Fibroblast of pulmonary artery (primary cell): ENCODE data around the gene BRIX1.
"Not testable (repeated sequence)": the region's sequence is repeated elsewhere in the genome, so short reads cannot be mapped to it uniquely, and the experiment has no call there.

Source experiments
- DNase-seq: peaks from one replicate; pipeline ENCODE4 v3.0.0-alpha.2; 2010; ENCODE audit warnings: low read depth
- H3K4me3 ChIP-seq: replicated peaks from 2 replicates; pipeline ENCODE4 v1.5.1; 2011; ENCODE audit warnings: low read depth, mild to moderate bottlenecking, control low read depth, low read length, moderate library complexity
- CTCF ChIP-seq: IDR thresholded peaks from 2 replicates; pipeline ENCODE4 v1.5.1; 2011; ENCODE audit warnings: mild to moderate bottlenecking, control low read depth, low read length, inconsistent platforms; ENCODE audit errors: missing control alignments

Gene BRIX1

GRCh38 chr5:34970552-34970951, 55.0 kb downstream of the BRIX1 start:
- no peak overlapping the region for H3K4me3 ChIP-seq
- DNase-seq = no peak
- no peak for TF ChIP-seq CTCF

- not testable (repeated sequence) for H3K4me3 ChIP-seq, DNase-seq
Observed at GRCh38 chr5:34971655-34972054, 56.1 kb downstream of the BRIX1 start.
